H1 (cell line): ENCODE measurements around the gene CPNE4. TPM values are rescaled to one million over a fixed set of nuclear protein-coding genes. Genes with fewer than 3 reads are reported as not detected.

Experiments used
- ASH2L ChIP-seq: fragments of 200-600, 300-600 bp; sonication (generic); IDR thresholded peaks from one replicate; pipeline ENCODE4 v1.7.1; 2017; ENCODE audit warnings: low read length
- ATF2 ChIP-seq: IDR thresholded peaks from 2 replicates; pipeline ENCODE4 v1.6.1; 2012; ENCODE audit warnings: low read length, inconsistent platforms
- SRF ChIP-seq: IDR thresholded peaks from 2 replicates; pipeline ENCODE4 v1.6.1; 2011; ENCODE audit warnings: mild to moderate bottlenecking, low read depth, low read length, moderate library complexity
- microRNA-seq, 2 experiments: library from miRNA; unstranded; fragments of <30 nt; microRNA quantifications; one replicate each; pipeline versions ENCODE4 to v1.2.0, GENCODE V29; 2016 to 2020; ENCODE audit warnings: borderline microRNAs expressed in 2 of 2, borderline number of aligned reads in 2 of 2, borderline replicate concordance in 1 of 2
- polyA plus RNA-seq, 7 experiments: library from polyadenylated mRNA; depleted of rRNA in 3 of 7; stranded (reverse) in 5 of 7; unstranded in 2 of 7; fragments of >200 nt in 5 of 7; fragments of 200-250 nt in 2 of 7; gene quantifications; 1 replicate in 5 of 7; 2 replicates in 1 of 7; 4 replicates in 1 of 7; pipeline versions ENCODE4 v1.2.1 to v1.2.3, GENCODE V29; 2011 to 2013; ENCODE audit warnings: missing spikeins in 2 of 7, mixed read lengths in 2 of 7
- small RNA-seq: library from polyadenylated mRNA; stranded (forward); fragments of <200 nt; extraction: miRNeasy Mini kit (QIAGEN cat#:217004); gene quantifications from one replicate; pipeline ENCODE3, GENCODE V24; 2013; ENCODE audit not compliant: insufficient read depth
- total RNA-seq: library from RNA; stranded (reverse); fragmentation: NEBNext Ultra II Directional; extraction: Animal tissue kit (Norgen Biotek cat#: 25700); gene quantifications from 2 replicates; pipeline ENCODE4 v1.2.1, GENCODE V29; 2021

Gene CPNE4
- total and polyA plus RNA-seq, 2 of the 8 experiments (the other 6 are each of a cell fraction or from before 2014, with no cell fraction given): 0.82 to 3.8 TPM

DNA sequence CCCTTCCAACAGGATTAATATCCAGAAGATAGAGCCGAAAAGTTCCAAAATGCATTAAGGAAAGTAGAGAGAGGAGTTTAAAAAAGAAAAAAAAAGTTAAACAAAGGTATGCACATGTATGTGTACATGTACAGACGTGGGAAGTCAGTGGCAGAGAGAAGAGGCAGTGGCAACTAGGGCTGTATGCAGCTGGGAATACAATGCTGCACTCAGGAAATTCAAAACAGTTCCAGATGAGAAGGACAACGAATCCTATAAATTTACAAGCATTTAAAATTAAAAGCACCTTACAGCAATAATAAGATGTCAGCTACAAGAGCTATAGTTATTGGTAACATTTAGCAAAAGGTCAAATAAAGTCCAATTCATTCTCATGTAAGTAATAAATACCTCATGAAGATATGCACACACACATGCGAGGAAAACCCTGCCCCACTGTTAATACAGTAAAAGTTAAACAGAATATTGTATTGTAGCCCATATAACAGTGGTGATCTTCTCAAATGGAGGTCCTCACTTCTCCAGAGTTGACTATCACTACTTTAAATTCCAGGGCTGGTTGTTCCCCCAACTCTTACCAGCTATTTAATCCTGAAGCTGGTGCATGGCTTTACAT, 550.2 kb downstream of the CPNE4 start (continued):
- TF ChIP-seq ATF2: no peak
- TF ChIP-seq ASH2L: no peak
- no peak for TF ChIP-seq SRF

Small RNA genes within 50 kb of the gene (microRNA-seq; reads per million reads assigned to microRNA genes)
- gene MIR5704: 0 reads per million in 2 experiments

Small RNA genes within 50 kb of the gene (small RNA-seq; reads per million reads assigned to genes)
- gene AC107027.2: not detected
- gene MIR5704: not detected
